ENCODE data around the gene DMRTA2. TPM values are rescaled to one million over a fixed set of nuclear protein-coding genes. Genes with fewer than 3 reads are reported as not detected.

Gene DMRTA2
- 0.37 TPM for polyA plus RNA-seq (2013, experiment 1 of 2)
- polyA plus RNA-seq (2013, experiment 2 of 2), result 0.35 TPM

DNA sequence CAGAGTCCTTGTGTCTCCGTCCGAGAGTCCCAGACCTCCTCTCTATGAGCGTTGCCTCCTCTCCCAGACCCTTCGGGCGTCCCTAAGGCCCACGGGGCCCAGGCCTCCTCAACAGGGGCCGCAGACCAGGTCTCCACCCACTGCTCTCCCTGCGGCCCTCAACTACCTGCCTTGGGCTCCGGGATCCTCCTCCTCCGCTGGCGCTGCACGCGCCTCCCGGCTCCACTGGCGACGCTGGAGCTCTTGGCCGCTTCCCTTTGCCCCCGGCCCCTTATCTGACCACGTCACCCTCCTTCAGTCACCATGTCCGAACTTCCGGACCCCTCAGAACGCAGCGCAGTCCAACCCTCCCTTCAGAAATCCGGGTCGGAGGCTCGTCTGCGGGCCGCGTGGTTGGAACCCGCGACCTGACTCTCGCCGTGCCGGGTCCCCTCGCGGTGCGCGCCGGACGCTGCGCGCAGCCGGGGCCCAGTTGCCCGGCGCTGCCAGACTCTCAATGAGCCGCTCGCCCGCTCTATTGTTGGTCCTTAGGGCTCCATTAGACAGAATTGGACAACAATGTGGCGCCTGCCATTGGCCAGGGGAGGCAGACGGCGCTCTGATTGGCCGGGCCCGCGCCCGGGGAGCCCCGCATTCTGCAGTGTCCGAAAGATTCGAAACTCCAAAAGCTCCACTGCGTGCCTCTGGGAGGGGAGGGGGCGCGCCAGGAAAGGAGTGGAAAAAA is at the start of gene DMRTA2:
Gene DMRTA2 (minus strand): TSS at position 498 of the 724 bp plus-strand sequence. CDS start 1,907 bp downstream, outside the sequence.
- Histone ChIP-seq H3K9me3 (ENCODE audit: control insufficient read depth, low read length) (no peaks in the 10 kb centered on the region), H3K36me3 (ENCODE audit: control insufficient read depth, insufficient read depth, low read length) (no peaks in the 10 kb centered on the region), H3K4me1 (ENCODE audit: control insufficient read depth, insufficient read depth, low read length, poor library complexity, severe bottlenecking) (peaks cover 9% of the 10 kb centered on the region), H3K4me3 (ENCODE audit: extremely low read depth, insufficient read depth, low read length, poor library complexity, severe bottlenecking) (peak within 1 kb of the TSS; percentile 31), H3K27ac (ENCODE audit: low read depth, low read length, severe bottlenecking) (no peak within 1 kb of the TSS)
- WGBS, 2 experiments (ENCODE audit: insufficient coverage in 2 of 2), result 1% methylated on average over 61 of the region's 61 CpGs

- no peak overlapping the region for H3K4me3 ChIP-seq (ENCODE audit: extremely low read depth, insufficient read depth, low read length, poor library complexity, severe bottlenecking)
- H3K9me3 ChIP-seq (ENCODE audit: control insufficient read depth, low read length), result no peaks in the 10 kb centered on the region
- no peaks in the 10 kb centered on the region for H3K36me3 ChIP-seq (ENCODE audit: control insufficient read depth, insufficient read depth, low read length)
- no peak overlapping the region for H3K27ac ChIP-seq (ENCODE audit: low read depth, low read length, severe bottlenecking)
- WGBS, 2 experiments (ENCODE audit: insufficient coverage in 2 of 2), result 92 to 100% methylated on average over 1 to 2 of the region's 3 CpGs
- no peaks in the 10 kb centered on the region for H3K4me1 ChIP-seq (ENCODE audit: control insufficient read depth, insufficient read depth, low read length, poor library complexity, severe bottlenecking)
Measured at GRCh38 chr1:50471967-50472366, 48.7 kb upstream of the DMRTA2 start.

- Histone ChIP-seq H3K4me1 (ENCODE audit: control insufficient read depth, insufficient read depth, low read length, poor library complexity, severe bottlenecking) (no peaks in the 10 kb centered on the region), H3K36me3 (ENCODE audit: control insufficient read depth, insufficient read depth, low read length) (no peaks in the 10 kb centered on the region), H3K9me3 (ENCODE audit: control insufficient read depth, low read length) (no peaks in the 10 kb centered on the region), H3K27ac (ENCODE audit: low read depth, low read length, severe bottlenecking) (no peak overlapping the region), H3K4me3 (ENCODE audit: extremely low read depth, insufficient read depth, low read length, poor library complexity, severe bottlenecking) (no peak overlapping the region)
- whole genome bisulfite sequencing, 2 experiments (ENCODE audit: insufficient coverage in 2 of 2), result 93 to 95% methylated on average over 2 of the region's 2 CpGs
Measured at GRCh38 chr1:50462964-50463363, 39.7 kb upstream of the DMRTA2 start.

- Histone ChIP-seq H3K27ac (ENCODE audit: low read depth, low read length, severe bottlenecking) (no peak overlapping the region), H3K4me3 (ENCODE audit: extremely low read depth, insufficient read depth, low read length, poor library complexity, severe bottlenecking) (no peak overlapping the region), H3K36me3 (ENCODE audit: control insufficient read depth, insufficient read depth, low read length) (no peaks in the 10 kb centered on the region), H3K9me3 (ENCODE audit: control insufficient read depth, low read length) (no peaks in the 10 kb centered on the region), H3K4me1 (ENCODE audit: control insufficient read depth, insufficient read depth, low read length, poor library complexity, severe bottlenecking) (no peaks in the 10 kb centered on the region)
- WGBS, 2 experiments (ENCODE audit: insufficient coverage in 2 of 2), result 86 to 90% methylated on average over 3 of the region's 5 CpGs
Measured at GRCh38 chr1:50458507-50458906, 35.3 kb upstream of the DMRTA2 start.

DNA sequence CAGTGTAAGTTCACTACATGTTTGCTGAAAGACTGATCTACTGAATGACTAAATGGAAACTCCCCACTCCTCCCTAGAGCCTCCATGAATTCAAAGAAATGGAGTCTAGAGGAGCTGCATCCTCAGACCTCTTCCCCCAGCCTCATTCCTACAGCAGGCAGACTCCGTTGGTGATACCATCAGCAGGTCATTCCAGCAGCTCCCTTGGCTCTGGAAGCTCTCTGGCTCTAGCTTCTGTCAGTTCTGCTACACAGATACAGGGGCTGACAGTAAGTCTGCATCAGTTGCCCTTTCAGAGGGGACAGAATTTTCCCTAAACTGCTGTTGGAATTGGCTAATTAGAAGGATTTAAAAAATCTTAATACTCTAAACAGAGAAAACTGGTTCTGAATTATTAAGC is 31.7 kb upstream of the DMRTA2 start:
- no peaks in the 10 kb centered on the region for H3K36me3 ChIP-seq (ENCODE audit: control insufficient read depth, insufficient read depth, low read length)
- H3K27ac ChIP-seq (ENCODE audit: low read depth, low read length, severe bottlenecking), result no peak overlapping the region
- WGBS, 2 experiments (ENCODE audit: insufficient coverage in 2 of 2), result 86 to 100% methylated on average over 1 of the region's 1 CpG
- no peaks in the 10 kb centered on the region for H3K4me1 ChIP-seq (ENCODE audit: control insufficient read depth, insufficient read depth, low read length, poor library complexity, severe bottlenecking)
- no peaks in the 10 kb centered on the region for H3K9me3 ChIP-seq (ENCODE audit: control insufficient read depth, low read length)
- H3K4me3 ChIP-seq (ENCODE audit: extremely low read depth, insufficient read depth, low read length, poor library complexity, severe bottlenecking), result no peak overlapping the region

DNA sequence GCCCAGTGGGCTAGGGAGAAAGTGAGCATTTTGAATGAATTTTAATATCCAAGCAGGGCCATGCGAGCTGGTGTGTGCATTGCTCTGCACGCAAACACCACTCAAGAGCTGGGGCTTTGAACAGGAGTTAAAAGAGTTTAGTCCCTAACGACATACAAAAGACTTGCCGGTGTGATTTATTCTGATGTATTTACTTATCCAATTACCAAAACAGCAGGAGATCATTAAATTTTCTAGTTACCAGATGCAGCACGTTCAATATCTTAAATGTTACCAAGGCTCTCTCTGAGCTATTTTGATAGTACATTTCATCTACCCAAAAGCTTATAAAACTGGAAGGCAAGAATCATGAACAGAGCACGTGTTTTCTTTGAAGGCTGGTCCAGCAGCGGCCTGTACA is 30.0 kb upstream of the DMRTA2 start:
- H3K4me1 ChIP-seq (ENCODE audit: control insufficient read depth, insufficient read depth, low read length, poor library complexity, severe bottlenecking), result no peaks in the 10 kb centered on the region
- no peak overlapping the region for H3K27ac ChIP-seq (ENCODE audit: low read depth, low read length, severe bottlenecking)
- no peaks in the 10 kb centered on the region for H3K9me3 ChIP-seq (ENCODE audit: control insufficient read depth, low read length)
- H3K4me3 ChIP-seq (ENCODE audit: extremely low read depth, insufficient read depth, low read length, poor library complexity, severe bottlenecking), result no peak overlapping the region
- H3K36me3 ChIP-seq (ENCODE audit: control insufficient read depth, insufficient read depth, low read length), result no peaks in the 10 kb centered on the region
- 72 to 82% methylated on average over 3 to 4 of the region's 7 CpGs for WGBS, 2 experiments (ENCODE audit: insufficient coverage in 2 of 2)

DNA sequence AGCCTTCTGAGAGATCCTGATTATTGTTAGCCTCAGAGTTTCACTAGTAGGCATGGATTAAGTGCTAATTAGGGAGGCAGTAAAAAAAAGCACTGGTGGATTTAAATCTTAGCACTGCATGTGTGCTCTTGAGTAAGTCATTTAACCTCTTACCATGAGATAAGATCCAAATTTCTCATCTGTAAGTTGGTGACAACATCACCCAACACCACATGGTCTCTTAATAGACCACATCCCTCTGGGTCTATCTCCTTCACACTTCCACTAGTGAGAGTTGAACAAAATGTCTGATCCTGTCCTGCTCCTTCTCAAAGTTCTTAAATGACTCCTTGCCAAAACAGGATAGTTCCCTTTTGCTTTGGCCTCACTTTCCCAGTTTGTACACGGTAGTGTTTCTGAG is 29.5 kb upstream of the DMRTA2 start:
- no peak overlapping the region for H3K4me3 ChIP-seq (ENCODE audit: extremely low read depth, insufficient read depth, low read length, poor library complexity, severe bottlenecking)
- 100% methylated on average over 1 of the region's 1 CpG; no CpG with 5 or more reads in 1 of the 2 experiments for WGBS, 2 experiments (ENCODE audit: insufficient coverage in 2 of 2)
- H3K9me3 ChIP-seq (ENCODE audit: control insufficient read depth, low read length), result no peaks in the 10 kb centered on the region

GRCh38 chr1:50450861-50451653 is 27.8 kb upstream of the DMRTA2 start:
- no peaks in the 10 kb centered on the region for H3K9me3 ChIP-seq (ENCODE audit: control insufficient read depth, low read length)
- no peaks in the 10 kb centered on the region for H3K36me3 ChIP-seq (ENCODE audit: control insufficient read depth, insufficient read depth, low read length)
- H3K4me3 ChIP-seq (ENCODE audit: extremely low read depth, insufficient read depth, low read length, poor library complexity, severe bottlenecking), result no peak overlapping the region
- no peaks in the 10 kb centered on the region for H3K4me1 ChIP-seq (ENCODE audit: control insufficient read depth, insufficient read depth, low read length, poor library complexity, severe bottlenecking)
- WGBS, 2 experiments (ENCODE audit: insufficient coverage in 2 of 2), result 76 to 82% methylated on average over 2 of the region's 4 CpGs
- no peak overlapping the region for H3K27ac ChIP-seq (ENCODE audit: low read depth, low read length, severe bottlenecking)

More for the DNA sequence above, 29.5 kb upstream of the DMRTA2 start:
- Histone ChIP-seq H3K27ac (ENCODE audit: low read depth, low read length, severe bottlenecking) (no peak overlapping the region), H3K4me1 (ENCODE audit: control insufficient read depth, insufficient read depth, low read length, poor library complexity, severe bottlenecking) (no peaks in the 10 kb centered on the region), H3K36me3 (ENCODE audit: control insufficient read depth, insufficient read depth, low read length) (no peaks in the 10 kb centered on the region)

- no peaks in the 10 kb centered on the region for H3K4me1 ChIP-seq (ENCODE audit: control insufficient read depth, insufficient read depth, low read length, poor library complexity, severe bottlenecking)
- H3K36me3 ChIP-seq (ENCODE audit: control insufficient read depth, insufficient read depth, low read length), result no peaks in the 10 kb centered on the region
- no peak overlapping the region for H3K4me3 ChIP-seq (ENCODE audit: extremely low read depth, insufficient read depth, low read length, poor library complexity, severe bottlenecking)
- H3K9me3 ChIP-seq (ENCODE audit: control insufficient read depth, low read length), result no peaks in the 10 kb centered on the region
- no peak overlapping the region for H3K27ac ChIP-seq (ENCODE audit: low read depth, low read length, severe bottlenecking)
- no CpG with 5 or more reads among the region's 1 CpG for WGBS, 2 experiments (ENCODE audit: insufficient coverage in 2 of 2)
Measured at GRCh38 chr1:50447961-50448360, 24.7 kb upstream of the DMRTA2 start.

DNA sequence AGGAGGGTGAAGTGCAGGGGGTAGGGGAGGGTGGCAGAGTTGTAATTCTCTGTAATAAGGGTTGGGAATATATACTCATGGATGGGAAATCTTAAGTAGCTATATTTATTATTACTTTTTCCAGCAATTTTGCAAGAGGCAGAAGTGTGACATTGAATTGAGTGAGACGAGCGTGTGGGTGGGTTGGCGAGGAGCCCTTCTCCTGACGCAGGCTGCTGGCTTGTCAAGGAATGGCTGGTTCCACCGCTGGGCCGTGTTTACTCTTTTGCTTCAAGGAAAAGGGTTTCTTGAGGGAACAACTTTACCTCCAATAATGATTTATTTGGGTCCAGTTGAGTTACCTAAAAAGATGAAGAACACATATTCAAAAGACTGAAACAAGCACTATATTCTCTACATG is 17.9 kb upstream of the DMRTA2 start:
- WGBS, 2 experiments (ENCODE audit: insufficient coverage in 2 of 2), result 93% methylated on average over 3 of the region's 6 CpGs; no CpG with 5 or more reads in 1 of the 2 experiments
- Histone ChIP-seq H3K4me1 (ENCODE audit: control insufficient read depth, insufficient read depth, low read length, poor library complexity, severe bottlenecking) (no peaks in the 10 kb centered on the region), H3K36me3 (ENCODE audit: control insufficient read depth, insufficient read depth, low read length) (no peaks in the 10 kb centered on the region), H3K4me3 (ENCODE audit: extremely low read depth, insufficient read depth, low read length, poor library complexity, severe bottlenecking) (no peak overlapping the region), H3K27ac (ENCODE audit: low read depth, low read length, severe bottlenecking) (no peak overlapping the region), H3K9me3 (ENCODE audit: control insufficient read depth, low read length) (no peaks in the 10 kb centered on the region)

GRCh38 chr1:50438945-50439344 is 15.7 kb upstream of the DMRTA2 start:
- H3K27ac ChIP-seq (ENCODE audit: low read depth, low read length, severe bottlenecking), result no peak overlapping the region
- no peaks in the 10 kb centered on the region for H3K9me3 ChIP-seq (ENCODE audit: control insufficient read depth, low read length)
- no peaks in the 10 kb centered on the region for H3K4me1 ChIP-seq (ENCODE audit: control insufficient read depth, insufficient read depth, low read length, poor library complexity, severe bottlenecking)
- H3K4me3 ChIP-seq (ENCODE audit: extremely low read depth, insufficient read depth, low read length, poor library complexity, severe bottlenecking), result no peak overlapping the region
- H3K36me3 ChIP-seq (ENCODE audit: control insufficient read depth, insufficient read depth, low read length), result no peaks in the 10 kb centered on the region

All from mesodermal cell (in vitro differentiated cells).